K562 (cell line): ENCODE data around the gene SPTLC2.

ENCODE experiments used
- C11orf30 ChIP-seq: fragments of 450-650 bp; IDR thresholded peaks from 2 replicates; pipeline ENCODE4 v1.6.1; 2016; ENCODE audit warnings: low read depth, mild to moderate bottlenecking
- DEAF1 ChIP-seq: fragments of 450-650 bp; formaldehyde crosslinking; IDR thresholded peaks from 2 replicates; pipeline ENCODE4 v1.4.0; 2020; ENCODE audit warnings: mild to moderate bottlenecking, moderate library complexity
- EZH2 ChIP-seq: IDR thresholded peaks from 2 replicates; pipeline ENCODE4 v1.6.1; 2012; ENCODE audit warnings: low read depth, mild to moderate bottlenecking, inconsistent platforms, low read length, borderline replicate concordance
- NFYB ChIP-seq: IDR thresholded peaks from 2 replicates; pipeline ENCODE4 v1.6.1; 2011; ENCODE audit warnings: mild to moderate bottlenecking, moderate library complexity; ENCODE audit not compliant: insufficient read length; ENCODE audit errors: extremely low read depth
- ZBTB26 ChIP-seq: fragments of 450-650 bp; formaldehyde crosslinking; IDR thresholded peaks from 2 replicates; pipeline ENCODE4 v1.4.0; 2022; ENCODE audit warnings: missing genetic modification characterization
- ZNF274 ChIP-seq: IDR thresholded peaks from 2 replicates; pipeline ENCODE4 v1.6.1; 2011; ENCODE audit warnings: low read depth, mild to moderate bottlenecking, low read length, moderate library complexity, borderline replicate concordance
- ZNF407 ChIP-seq: fragments of 450-650 bp; IDR thresholded peaks from 2 replicates; pipeline ENCODE4 v1.6.1; 2016; ENCODE audit warnings: low read depth
- ZNF668 ChIP-seq: fragments of 250-450 bp; sonication (Bioruptor Pico); IDR thresholded peaks from 2 replicates; pipeline ENCODE4 v1.8.0; 2022; ENCODE audit warnings: mild to moderate bottlenecking, inconsistent platforms
- TF ChIP-seq, protein P1 (sequence below): sonication (generic); formaldehyde crosslinking; IDR thresholded peaks from 2 replicates; pipeline ENCODE4 v1.9.0; 2022; ENCODE audit warnings: mild to moderate bottlenecking, missing genetic modification reagents

DNA sequence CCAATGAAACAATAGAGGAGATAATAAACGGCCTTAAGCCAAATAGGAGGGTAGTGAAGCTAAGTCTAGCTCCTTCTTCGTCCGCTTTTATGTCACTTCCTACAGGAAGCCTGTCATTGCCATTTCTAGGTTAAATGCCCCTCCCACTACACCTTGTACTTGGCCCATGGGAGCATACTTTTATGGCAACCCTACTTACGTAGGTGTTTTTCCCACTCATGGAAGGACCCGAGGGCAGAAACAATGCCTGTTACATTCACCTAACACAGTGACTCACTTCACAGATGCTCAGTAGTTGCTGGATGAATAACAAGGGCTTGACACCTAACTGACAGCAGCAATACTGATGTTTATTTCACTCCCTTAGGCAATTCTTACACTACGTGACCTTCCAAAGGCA, 46.9 kb upstream of the SPTLC2 start:
- TF ChIP-seq ZBTB26 (no peak), ZNF668 (no peak), C11orf30 (no peak), NFYB (no peak), ZNF274 (no peak), EZH2 (no peak), ZNF407 (no peak), DEAF1 (no peak)
- TF ChIP-seq, protein P1, sequence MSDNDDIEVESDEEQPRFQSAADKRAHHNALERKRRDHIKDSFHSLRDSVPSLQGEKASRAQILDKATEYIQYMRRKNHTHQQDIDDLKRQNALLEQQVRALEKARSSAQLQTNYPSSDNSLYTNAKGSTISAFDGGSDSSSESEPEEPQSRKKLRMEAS (CRISPR knock-in tag) = no peak
